GM12872 (cell line): ENCODE results near the gene SKIDA1.

Source experiments
- TF ChIP-seq, protein P1 (sequence below): IDR thresholded peaks from 3 replicates; pipeline ENCODE4 v1.5.1; 2011; ENCODE audit warnings: low read depth, mild to moderate bottlenecking, low read length, moderate library complexity; ENCODE audit not compliant: insufficient read depth

The SKIDA1 gene

DNA sequence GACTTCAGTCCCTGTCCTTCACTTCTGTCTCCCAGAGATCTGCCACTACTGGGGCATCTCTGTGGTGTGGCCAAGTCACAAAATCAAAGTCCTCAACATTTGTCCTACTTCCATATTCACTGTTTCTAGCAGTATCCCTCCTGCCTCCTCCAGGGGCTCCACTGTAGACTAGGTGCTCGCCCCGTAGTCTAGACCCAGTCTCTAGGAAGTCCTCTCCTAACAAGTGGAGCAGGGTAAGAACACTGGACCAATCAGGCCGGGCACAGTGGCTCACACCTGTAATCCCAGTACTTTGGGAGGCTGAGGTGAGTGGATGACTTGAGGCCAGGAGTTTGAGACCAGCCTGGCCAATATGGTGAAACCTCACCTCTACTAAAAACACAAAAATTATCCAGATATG, 57.4 kb downstream of the SKIDA1 start:
- TF ChIP-seq, protein P1, sequence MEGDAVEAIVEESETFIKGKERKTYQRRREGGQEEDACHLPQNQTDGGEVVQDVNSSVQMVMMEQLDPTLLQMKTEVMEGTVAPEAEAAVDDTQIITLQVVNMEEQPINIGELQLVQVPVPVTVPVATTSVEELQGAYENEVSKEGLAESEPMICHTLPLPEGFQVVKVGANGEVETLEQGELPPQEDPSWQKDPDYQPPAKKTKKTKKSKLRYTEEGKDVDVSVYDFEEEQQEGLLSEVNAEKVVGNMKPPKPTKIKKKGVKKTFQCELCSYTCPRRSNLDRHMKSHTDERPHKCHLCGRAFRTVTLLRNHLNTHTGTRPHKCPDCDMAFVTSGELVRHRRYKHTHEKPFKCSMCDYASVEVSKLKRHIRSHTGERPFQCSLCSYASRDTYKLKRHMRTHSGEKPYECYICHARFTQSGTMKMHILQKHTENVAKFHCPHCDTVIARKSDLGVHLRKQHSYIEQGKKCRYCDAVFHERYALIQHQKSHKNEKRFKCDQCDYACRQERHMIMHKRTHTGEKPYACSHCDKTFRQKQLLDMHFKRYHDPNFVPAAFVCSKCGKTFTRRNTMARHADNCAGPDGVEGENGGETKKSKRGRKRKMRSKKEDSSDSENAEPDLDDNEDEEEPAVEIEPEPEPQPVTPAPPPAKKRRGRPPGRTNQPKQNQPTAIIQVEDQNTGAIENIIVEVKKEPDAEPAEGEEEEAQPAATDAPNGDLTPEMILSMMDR: no peak

GRCh38 chr10:21467633-21468032, 57.8 kb downstream of the SKIDA1 start:
- TF ChIP-seq, protein P1: no peak

- TF ChIP-seq, protein P1: no peak
These were observed 61.3 kb downstream of the SKIDA1 start for GRCh38 chr10:21464134-21464533.
